GM21526 (cell line): Measurements from ENCODE around the gene SLC37A2.
"Not testable (repeated sequence)": the region's sequence is repeated elsewhere in the genome, so short reads cannot be mapped to it uniquely, and the experiment has no call there.

Experiments
- ATAC-seq: cut with Tn5 transposase; IDR thresholded peaks from one replicate; pipeline ENCODE4 v1.9.1; 2021; ENCODE audit warnings: moderate library complexity; ENCODE audit not compliant: unreplicated experiment, low FRiP score

The SLC37A2 gene

DNA sequence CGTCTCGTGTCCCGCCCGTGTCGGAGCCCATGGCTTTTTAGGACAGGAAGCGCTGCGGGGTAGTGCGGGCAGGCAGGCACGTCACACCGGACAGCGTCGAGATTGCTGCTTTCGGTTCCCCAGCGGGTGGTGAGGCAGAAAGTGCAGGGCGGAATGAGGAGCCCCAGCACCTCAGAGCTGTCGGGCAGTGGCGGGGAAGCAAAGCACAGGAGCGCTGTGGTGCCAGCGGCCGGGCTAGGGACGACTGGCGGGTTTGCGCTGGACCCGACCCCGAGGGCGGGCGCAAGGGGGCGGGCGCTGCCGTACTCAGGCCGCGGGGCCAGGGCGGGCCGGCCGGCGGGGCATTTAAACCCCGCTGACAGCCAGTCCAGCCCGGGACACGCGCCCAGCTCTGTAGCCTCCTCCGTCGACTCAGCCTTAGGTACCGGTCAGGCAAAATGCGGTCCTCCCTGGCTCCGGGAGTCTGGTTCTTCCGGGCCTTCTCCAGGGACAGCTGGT is at the start of gene SLC37A2:
Gene SLC37A2 (plus strand): TSS at position 375 of the 498 bp plus-strand sequence. CDS start 63 bp downstream, at position 438.
- ATAC-seq: peak; percentile 90

DNA sequence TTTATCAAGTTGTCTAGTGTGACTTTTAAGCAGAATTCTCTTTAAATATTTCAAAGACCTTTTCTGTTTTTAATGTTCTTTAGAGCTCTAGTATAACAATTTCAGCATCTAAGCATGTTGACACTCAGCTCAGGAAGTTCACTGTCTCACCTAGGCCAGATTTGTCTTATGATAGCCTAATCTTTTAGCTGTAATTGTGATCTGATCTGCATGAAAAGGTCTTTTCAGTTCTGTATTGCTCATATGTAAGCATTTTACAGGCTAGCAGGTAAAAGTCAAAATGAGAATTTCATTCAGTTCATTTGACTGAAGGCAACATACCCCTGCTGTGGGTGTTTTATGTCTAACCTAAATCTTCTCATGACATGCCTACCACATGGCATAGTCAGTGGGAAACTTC is 46.7 kb upstream of the SLC37A2 start:
- ATAC-seq: no peak

DNA sequence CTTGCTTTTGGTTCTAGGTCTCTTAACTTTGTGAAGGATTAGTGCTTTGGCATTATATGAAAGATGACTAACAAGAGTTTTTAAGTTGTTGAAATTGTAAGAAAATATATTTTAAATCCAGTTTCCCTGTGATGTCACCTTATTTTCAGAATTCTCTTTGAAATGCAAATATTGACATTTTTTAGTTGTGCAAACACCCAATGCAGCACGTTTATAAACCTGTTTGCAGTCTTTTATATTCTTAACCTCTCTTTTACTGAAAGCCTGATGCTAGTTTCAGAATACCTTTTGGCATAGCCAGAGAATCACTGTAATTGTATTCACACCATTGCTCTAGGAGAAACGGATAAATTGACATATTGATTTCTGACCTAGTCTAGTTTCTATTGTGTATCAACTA is 42.8 kb upstream of the SLC37A2 start:
- ATAC-seq: no peak

DNA sequence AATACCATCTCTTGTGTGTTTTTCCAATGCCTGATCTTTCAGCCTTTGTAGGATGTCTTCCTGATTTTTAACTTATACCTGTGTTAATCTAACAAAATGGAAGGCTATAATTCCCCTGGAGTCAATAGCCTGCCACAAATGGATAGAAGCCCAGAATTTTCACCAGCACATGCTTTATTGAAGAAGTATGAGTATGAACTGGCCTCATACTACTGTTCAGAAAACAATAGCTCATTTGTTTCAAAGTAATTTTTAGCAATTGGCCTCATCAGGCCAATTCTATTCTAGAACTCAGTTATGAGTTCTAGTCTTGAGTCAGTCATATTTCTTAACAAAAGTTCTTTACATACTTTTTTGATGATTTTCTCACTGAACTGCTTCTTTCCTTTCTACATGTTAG is 40.6 kb upstream of the SLC37A2 start:
- ATAC-seq: no peak

DNA sequence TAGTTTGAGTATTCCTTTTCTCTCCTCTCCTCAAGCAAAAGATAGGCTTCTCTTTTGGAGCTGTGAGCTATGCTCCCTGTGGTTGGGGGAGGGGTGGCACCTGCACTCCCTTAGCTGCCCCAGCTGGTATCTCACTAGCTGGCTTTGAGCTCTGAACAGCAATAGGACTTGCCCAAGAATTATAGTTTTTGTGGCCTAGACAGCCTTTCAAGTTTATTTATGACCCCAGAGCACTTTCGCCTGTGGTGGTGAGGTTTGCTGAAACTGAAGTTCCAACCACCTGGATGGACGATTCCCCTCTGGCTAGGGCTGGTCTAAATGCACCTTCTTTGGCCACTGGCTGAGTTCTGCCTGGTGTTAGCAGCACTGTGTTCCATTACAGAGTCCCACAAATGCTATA is 37.1 kb upstream of the SLC37A2 start:
- ATAC-seq: no peak

DNA sequence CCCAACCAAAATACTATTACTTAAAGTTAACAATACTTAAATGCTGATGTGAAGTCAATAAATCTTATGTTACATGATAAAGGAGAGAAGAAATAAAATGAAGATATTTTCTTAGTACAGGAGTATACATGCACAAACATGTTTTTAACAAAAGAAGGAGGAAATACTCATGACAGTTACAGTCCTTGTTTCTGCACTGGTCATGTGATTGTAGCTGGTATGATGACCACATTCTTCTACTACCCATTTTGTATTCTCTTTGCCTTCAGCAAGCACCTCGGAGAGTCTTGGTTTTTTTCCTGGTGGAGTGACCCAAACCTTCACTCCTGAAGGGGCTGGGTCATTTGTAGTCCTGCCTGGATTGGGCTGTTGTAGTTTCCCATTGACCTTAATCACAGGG is 33.7 kb upstream of the SLC37A2 start:
- not testable (repeated sequence) for ATAC-seq

DNA sequence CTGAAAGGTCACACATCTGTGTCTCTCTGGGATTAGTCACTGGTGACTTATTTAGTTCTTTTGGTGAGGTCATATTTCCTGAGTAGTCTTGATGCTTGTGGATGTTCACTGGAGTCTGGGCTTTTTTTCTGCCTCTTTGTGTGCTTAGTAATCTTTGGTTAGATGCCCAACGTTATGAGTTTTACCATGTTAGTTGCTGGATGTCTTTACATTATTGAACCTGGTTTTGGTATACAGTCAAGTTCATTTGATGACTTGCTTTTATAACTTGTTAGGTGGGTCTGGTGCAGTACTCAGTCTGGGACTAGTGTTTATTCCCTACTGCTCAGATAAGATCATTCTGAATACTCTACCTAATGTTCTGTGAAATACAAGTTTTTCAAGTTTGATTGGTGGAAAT is 26.2 kb upstream of the SLC37A2 start:
- no peak for ATAC-seq

DNA sequence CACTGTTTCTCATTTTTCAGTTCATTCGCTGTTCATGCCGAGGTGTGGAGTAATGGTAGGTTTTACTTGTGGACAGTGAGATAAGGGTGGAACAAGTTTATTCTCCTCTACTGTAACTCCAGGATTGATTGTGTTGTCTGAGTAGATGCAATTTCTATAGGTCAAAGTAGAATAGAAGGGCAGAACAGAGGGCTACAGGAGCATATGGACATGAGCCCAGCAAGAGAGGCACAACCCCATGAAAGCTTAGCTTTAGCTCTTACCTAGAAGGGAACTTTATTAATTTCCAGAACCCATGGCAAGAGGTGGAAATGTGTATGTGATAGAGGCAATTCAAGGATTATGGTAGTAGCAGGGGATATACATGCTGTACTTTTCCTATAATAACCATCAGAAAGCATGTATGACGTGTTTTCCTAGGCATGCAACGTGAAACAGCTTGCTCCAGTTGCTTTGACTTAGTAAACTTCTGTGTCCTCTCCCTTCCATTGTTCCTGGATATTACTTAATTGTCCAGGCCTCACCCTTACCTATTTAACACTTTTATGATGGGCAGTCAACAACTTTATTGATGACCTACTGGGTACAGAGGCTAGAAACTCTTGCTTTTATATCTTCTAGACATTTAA is 13.8 kb upstream of the SLC37A2 start:
- ATAC-seq: no peak

DNA sequence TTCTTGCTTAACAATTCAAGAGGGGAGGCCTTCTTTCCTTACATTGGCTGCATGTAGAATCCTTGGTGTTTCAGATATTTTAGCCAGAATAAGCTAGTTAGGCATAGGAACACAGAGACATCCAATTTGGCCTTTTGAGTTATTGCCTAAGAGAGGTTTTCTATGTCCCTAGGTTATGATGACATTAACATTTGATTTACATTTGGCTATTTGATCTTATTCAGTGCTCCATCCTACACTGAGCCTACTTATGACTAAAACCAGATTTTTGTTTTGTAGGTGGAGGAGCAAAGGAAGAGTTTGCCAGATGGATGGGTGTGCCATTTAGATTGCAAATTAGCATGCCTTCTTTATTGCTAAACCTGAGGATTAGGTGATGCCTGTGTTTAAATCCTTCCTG is 11.1 kb upstream of the SLC37A2 start:
- ATAC-seq: no peak

DNA sequence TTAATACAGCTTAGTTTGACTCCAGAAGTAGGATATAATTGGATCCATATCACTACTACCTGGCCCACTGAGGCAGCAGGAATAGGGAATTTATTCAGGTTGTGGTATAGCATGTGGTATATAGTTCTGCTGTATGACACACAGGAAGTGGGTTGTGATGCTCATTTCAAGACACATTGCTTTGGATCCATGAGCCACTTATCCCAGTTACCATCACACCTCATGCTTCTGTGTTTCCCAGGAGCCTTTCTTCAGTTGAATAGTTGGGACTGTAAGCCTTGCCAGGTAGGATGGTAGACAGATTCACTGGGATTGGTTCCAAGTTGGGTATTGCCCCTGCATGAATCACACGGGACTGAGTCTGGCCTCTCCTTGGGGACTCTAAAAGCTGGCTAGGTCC is 9.9 kb upstream of the SLC37A2 start:
- ATAC-seq: no peak

DNA sequence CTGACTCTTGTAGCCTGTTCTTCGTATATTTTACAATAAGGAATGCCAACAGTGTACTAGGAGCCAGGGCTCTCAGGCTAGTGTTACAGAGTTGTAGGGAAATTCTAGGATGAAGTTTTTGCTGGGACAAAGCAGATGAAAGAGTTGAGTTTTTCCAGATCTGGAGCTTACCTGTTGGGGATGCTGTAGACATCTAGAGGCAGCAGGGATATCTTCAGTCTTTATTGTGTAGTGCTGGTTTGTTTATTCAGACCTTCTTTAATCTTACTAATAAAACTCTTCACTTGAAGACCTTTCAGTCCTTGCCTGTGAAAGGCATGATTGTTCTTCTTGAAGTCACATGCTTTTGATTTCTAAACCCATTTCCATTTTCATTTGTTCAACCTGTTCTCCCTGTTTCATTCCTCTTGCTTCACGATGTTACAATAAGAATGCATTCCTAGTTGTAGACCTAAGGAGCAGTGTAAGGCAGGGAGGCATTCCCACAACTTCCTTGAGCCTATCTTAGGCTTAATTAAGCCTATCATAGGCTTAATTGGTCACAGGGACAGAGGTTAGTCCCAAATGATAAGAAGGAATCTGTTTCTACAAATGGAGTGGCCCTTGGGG is 7.9 kb upstream of the SLC37A2 start:
- no peak for ATAC-seq

DNA sequence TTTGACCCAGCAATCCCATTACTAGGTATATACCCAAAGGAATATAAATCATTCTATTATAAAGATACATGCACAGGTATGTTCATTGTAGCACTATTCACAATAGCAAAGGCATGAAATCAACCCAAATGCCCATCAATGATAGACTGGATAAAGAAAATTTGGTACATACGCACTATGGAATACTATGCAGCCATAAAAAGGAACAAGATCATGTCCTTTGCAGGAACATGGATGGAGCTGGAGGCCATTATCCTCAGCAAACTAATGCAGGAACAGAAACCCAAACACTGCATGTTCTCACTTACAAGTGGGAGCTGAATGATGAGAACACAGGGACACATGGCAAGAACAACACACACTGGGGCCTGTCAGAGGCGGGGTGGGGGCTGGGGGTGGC is 7.0 kb upstream of the SLC37A2 start:
- not testable (repeated sequence) for ATAC-seq

DNA sequence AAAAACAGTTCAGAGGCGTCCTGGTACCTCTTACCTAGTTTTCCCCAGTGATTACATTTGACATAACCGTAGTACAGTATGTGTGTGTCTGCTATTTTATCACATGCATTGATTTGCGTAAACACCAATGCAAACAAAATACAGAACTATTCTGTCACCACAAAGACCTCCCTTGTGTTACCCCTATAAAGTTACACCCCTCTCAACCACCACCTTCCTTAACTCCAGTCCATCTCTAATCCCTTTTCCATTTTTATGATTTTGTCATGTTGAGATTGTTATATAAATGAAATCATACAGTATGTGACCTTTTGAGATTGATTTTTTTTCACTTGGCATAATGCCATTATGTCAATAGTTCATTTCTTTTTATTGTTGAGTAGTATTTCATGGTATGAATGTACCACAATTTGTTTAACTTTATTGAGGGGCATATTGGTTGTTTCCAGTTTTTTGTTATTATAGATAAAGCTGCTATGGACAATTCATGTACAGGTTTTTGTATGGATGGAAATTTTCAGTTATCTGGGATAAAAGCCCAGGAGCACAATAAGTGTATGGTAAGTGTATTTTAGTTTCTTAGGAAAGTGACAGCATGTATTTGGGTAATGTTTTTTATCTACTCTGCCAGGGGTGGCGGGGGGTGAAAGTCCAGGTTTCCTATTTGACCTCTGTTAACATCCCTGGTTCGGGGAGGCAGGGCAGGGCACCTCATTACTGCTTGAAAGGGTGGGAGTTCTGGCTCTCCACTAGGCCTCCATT is 6.0 kb upstream of the SLC37A2 start:
- ATAC-seq: no peak

DNA sequence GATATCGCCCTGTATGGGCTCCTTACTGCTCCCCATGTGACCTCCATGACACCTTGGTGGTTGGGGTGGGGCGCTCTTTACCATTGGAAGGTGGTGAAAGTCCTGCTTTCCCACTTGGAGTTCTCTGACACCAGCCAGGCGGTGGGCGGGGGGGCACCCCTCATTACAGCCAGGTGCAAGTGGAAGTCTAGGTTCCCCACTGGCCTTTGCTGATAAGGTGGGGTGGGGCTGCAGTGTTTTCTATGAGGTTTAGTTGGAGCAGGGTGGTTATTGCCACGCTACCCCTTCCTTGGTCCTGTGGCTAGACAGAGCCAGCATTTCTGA is 5.5 kb upstream of the SLC37A2 start:
- no peak for ATAC-seq

DNA sequence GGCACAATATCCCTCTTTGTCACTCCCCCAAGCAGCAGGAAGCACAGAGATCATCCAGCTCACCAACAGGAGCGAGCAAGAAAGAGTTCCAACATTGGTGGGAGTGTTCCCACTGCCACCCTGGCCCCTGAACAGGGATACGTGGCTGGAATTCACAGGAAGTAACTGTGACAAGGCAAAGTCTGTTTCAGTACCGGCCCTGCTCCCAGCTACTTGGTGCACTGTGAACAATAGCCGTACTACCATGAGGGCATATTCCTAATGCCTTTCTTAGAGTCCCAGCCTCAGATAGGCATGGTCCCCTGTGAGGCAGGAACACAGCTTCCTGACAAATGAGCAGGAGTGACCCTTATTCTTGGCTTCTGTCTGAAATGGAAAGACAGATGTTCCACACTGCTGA is 1.8 kb upstream of the SLC37A2 start:
- no peak for ATAC-seq

DNA sequence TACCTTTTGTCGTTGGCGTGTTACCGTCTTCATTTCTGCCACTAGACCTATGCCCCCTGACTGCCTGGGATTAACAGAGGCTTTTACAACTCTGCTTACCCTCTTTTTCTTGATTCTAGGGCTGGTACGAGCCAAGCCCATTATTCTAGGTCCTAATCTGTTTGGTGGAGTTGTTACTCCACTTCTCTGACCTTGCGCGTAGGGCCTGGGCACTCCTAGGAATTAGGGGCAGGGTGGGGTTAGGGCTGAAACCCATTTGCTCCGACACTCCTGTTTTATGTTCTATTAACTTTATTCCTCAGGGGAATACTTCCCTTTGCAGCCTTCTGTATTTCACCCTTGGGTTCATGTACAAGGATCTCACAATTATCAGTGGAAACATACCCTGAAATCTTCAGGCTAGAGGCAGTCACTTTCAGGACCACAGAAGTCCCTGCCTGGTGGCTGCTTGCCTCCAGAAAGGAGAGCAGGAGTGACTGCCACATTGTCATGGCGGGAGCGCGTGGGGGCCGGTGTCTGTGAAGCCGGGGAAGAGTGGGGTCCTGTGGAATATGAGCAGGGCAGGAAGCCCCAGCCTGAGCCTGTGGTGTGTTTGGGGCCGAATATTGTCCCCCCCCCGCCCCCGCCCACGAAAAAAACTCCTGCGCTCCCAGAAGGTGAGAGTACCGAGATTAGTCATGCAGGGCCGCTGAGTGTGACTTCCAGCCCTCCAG is 731 bp upstream of the SLC37A2 start:
- ATAC-seq: no peak

DNA sequence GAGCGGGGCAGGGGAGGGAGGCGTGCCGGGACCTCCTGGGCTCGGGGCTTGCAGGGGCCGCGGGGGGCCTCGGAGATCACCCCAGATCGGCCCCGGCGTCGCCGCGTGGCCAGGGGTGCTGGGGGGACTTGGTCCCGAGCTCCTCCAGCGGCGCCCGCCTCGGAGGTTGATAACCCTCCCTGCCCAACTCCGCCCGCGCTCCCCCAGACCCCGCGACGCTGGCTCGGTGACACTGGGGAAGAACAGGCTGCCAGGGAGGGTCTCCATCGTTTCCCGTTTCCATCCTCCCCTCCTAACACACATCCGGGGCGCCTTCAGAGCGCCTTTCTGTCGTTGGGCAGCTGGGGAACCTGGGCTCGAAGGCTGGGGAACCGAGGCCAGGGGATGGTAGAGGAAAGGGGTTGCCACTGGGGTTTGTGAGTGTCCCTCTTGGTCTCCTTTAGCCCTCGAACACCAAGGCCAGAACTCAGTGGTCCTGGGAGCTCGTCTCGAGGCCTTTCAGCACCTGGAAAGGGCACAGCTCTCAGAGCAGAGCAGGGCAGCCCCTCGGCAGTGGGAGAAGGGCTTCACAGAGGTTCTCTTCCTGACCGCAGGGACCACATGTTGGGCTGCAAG is 431 bp downstream of the SLC37A2 start:
- ATAC-seq: peak; percentile 15

DNA sequence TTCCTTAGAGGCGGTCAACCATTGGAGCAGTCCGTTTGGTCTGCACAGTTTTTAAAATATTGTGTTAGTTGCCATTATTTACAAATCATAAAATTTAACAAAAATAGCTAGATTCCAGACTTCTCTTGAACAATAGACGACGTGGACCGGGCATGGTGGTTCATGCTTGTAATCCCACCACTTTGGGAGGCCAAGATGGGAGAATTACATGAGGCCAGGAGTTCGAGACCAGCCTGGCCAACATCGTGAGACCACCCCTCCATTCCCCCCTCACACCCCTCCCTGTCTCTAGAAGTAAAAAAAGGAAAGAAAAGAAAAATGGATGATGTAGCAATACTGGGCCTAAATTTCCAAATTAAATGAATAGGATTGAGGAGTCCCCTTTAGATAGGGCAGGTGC is 965 bp downstream of the SLC37A2 start:
- no peak for ATAC-seq

DNA sequence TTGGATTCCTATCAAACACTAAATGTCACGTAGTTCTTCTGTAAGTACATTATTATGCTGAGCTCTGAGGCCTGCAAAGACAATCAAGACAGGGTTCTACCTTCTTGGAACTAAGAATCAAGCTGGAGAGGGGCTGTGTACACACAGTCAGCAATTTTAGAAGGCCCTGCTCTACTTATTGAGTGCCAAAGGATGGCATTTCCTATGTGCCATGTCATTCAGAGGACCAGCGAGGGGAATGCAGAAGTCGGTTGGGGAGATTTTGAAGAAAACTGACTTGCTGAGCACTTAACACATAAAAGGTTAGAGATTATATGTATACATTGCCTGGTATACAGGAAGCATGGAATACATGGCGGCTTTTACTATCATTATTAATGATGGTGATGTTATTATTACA is 5.3 kb downstream of the SLC37A2 start:
- no peak for ATAC-seq

DNA sequence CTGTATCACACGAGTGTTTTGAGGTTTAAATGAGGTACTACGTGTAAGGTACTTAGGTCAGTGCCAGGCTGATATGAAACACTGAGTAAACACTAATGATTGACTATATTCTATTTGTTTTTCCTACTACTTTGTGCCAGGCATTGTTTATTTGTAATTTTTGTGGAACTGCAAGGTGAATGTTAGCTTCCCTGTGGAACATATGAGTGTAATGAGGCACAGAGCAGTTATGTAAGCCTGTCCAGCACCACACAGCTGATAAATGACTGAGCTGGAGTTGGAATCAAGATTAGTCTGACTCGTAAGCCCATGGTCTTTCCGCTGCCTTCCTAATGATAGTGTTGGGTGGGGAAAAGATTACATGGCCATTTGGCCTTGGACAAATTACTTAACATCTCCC is 5.9 kb downstream of the SLC37A2 start:
- no peak for ATAC-seq

DNA sequence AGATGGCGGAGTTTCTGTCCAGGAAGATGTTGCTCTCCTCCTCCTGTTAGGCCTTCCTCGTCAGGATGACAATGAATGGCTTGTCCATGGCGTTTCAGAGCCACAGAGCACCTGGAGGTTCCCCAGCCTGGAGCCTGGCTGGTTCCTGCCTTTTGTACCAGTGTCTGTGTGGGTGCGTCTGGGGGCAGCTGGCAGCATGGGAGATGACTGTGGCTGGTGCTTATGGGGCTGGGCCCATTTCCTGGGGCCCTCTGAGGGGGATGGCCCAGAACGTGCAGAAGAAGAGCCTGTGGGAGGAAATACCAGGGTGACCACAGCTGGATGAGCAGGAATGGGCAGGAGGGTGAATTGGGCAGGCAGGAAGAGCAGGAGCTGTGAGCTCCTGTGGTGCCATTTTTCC is 6.7 kb downstream of the SLC37A2 start:
- ATAC-seq: no peak
